ENCODE measurements around the gene TNNI3. TPM values are rescaled to one million over a fixed set of nuclear protein-coding genes. Genes with fewer than 3 reads are reported as not detected.

TNNI3 gene
- total RNA-seq, 1 experiment from 2014 or later, result 0.48 TPM

- no peak for DNase-seq (ENCODE audit: low read depth)
Observed at GRCh38 chr19:55147545-55148251, 9.8 kb downstream of the TNNI3 start.

- DNase-seq (ENCODE audit: low read depth), result peak; percentile 49
Observed at GRCh38 chr19:55146705-55147273, 10.7 kb downstream of the TNNI3 start.

GRCh38 chr19:55146078-55146704 is 11.3 kb downstream of the TNNI3 start:
- peak; percentile 45 for DNase-seq (ENCODE audit: low read depth)

- DNase-seq (ENCODE audit: low read depth), result no peak
Observed at GRCh38 chr19:55145232-55145631, 12.3 kb downstream of the TNNI3 start.

GRCh38 chr19:55141696-55142095 is 15.8 kb downstream of the TNNI3 start:
- DNase-seq (ENCODE audit: low read depth), result no peak

- DNase-seq (ENCODE audit: low read depth), result no peak
Observed at GRCh38 chr19:55137915-55138314, 19.6 kb downstream of the TNNI3 start.

- DNase-seq (ENCODE audit: low read depth), result no peak
Observed at GRCh38 chr19:55136399-55137102, 21.0 kb downstream of the TNNI3 start.

GRCh38 chr19:55134736-55135135 is 22.8 kb downstream of the TNNI3 start:
- no peak for DNase-seq (ENCODE audit: low read depth)

- DNase-seq (ENCODE audit: low read depth), result no peak
Observed at GRCh38 chr19:55133639-55134444, 23.7 kb downstream of the TNNI3 start.

- no peak for DNase-seq (ENCODE audit: low read depth)
Observed at GRCh38 chr19:55132453-55133129, 24.9 kb downstream of the TNNI3 start.

- DNase-seq (ENCODE audit: low read depth), result no peak
Observed at GRCh38 chr19:55131421-55131820, 26.1 kb downstream of the TNNI3 start.

GRCh38 chr19:55119053-55119452 is 38.5 kb downstream of the TNNI3 start:
- DNase-seq (ENCODE audit: low read depth), result no peak

- no peak for DNase-seq (ENCODE audit: low read depth)
Observed at GRCh38 chr19:55118401-55118991, 39.0 kb downstream of the TNNI3 start.

GRCh38 chr19:55117663-55118391 is 39.7 kb downstream of the TNNI3 start:
- DNase-seq (ENCODE audit: low read depth), result peak; percentile 99

- DNase-seq (ENCODE audit: low read depth), result no peak
Observed at GRCh38 chr19:55116859-55117662, 40.5 kb downstream of the TNNI3 start, which contains the start of gene PPP1R12C. PPP1R12C (minus strand) TSS chr19:55117637; CDS start chr19:55117543, 94 bp downstream.

GRCh38 chr19:55116232-55116858 is 41.2 kb downstream of the TNNI3 start:
- DNase-seq (ENCODE audit: low read depth), result peak; percentile 64

- no peak for DNase-seq (ENCODE audit: low read depth)
Observed at GRCh38 chr19:55115446-55116065, 42.0 kb downstream of the TNNI3 start.

- DNase-seq (ENCODE audit: low read depth), result no peak
Observed at GRCh38 chr19:55114566-55115145, 42.9 kb downstream of the TNNI3 start.

Data from RPMI7951 (cell line).